Measurements from ENCODE around the gene SIRT3. TPM values are rescaled to one million over a fixed set of nuclear protein-coding genes. Genes with fewer than 3 reads are reported as not detected.

Gene SIRT3
- polyA plus RNA-seq, 4 donors, result 15.9 to 46.7 (median 19.6) TPM

DNA sequence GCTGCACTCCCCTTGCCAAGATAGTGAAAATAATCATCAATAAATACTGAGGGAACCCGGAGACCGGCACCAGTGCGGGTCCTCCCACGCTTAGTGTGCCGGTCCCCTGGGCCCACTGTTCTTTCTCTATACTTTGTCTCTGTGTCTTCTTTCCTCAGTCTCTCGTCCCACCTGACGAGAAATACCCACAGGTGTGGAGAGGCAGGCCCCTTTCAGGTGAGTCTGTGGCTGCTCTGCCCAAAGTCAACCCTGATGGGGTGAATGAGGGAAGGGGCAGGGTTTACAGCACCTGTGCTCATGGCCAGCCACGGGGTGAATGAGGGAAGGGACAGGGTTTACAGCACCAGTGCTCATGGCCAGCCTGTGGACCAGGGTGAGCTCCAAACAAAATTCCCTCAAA is 33.7 kb downstream of the SIRT3 start:
- WGBS, 3 donors, result 77 to 85% (median 81%) methylated on average over 8 of the region's 8 CpGs
- DNase-seq (no peak), FAIRE-seq (no peak)
- Histone ChIP-seq H3K4me3 (ENCODE audit: low read depth in 1 of 3, low read length in 3 of 3) (no peak overlapping the region), H3K36me3 (ENCODE audit: control insufficient read depth in 3 of 3, insufficient read depth in 2 of 3, low read depth in 1 of 3, low read length in 3 of 3) (peaks cover 0 to 61% (median 5%) of the 10 kb centered on the region in 3 donors), H3K9me3 (ENCODE audit: control insufficient read depth in 2 of 2, insufficient read depth in 1 of 2, low read depth in 1 of 2, low read length in 1 of 2) (peaks cover 0 to 3% of the 10 kb centered on the region in 2 donors), H3K27ac (ENCODE audit: low read depth in 1 of 3, low read length in 2 of 3) (peak overlapping the region in 1 of 3 donors; percentile 60), H3K27me3 (ENCODE audit: control insufficient read depth in 3 of 3, insufficient read depth in 3 of 3, low read length in 3 of 3) (no peaks in the 10 kb centered on the region), H3K4me1 (ENCODE audit: control insufficient read depth in 3 of 3, insufficient read depth in 2 of 3, low read depth in 1 of 3, low read length in 2 of 3) (peaks cover 2 to 12% (median 5%) of the 10 kb centered on the region in 3 donors)

DNA sequence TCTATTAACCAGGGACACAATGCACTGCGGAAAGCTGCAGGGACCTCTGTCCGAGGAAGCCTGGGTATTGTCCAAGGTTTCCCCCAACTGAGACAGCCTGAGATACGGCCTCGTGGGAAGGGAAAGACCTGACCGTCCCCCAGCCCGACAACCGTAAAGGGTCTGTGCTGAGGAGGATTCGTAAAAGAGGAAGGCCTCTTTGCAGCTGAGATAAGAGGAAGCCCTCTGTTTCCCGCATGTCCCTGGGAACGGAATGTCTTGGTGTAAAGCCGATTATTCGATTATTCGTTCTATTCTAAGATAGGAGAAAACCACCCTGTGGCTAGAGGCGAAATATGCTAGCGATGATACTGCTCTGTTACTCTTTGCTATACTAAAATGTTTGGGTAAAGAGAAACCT is 34.2 kb downstream of the SIRT3 start:
- FAIRE-seq, result no peak

DNA sequence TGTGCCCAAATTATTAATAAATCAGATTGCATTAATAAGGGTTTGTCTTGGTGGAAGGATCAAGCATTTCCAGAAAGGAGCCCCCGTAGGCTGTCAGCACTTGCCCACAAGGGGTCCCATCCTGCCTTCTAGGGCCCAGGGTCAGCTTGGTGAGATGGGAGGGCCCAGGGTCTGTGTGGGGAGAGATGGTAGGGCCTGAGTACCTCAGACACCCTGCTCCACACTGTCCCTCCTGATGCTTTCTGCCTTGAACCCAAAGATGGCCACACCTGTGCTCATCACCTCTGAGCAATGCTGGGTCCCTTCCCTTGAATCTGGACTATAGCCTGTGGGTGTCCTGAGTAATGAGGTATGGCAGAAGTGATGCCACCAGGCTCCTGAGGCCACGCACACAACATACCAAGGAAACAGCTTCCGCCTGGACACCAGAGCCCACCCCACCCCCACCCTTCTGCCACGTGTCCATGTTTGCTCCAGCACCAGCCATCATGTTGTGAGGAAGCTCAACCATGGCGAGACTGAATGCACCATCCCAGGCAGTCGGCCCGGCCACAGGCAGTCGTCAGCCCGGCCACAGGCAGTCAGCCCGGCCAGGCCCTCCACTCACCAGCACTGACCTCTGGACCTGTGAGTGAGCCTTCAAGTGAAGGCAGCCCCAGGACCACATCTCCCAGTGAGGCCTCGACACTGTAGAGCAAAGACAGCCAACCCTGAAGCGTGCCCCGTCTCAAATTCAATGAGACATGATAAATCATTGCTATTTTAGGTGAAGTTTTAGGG is 35.7 kb downstream of the SIRT3 start:
- DNase-seq, result no peak

More for the DNA sequence above, 34.2 kb downstream of the SIRT3 start:
- Histone ChIP-seq H3K4me3 (ENCODE audit: low read depth in 1 of 3, low read length in 3 of 3) (no peak overlapping the region), H3K27me3 (ENCODE audit: control insufficient read depth in 3 of 3, insufficient read depth in 3 of 3, low read length in 3 of 3) (no peaks in the 10 kb centered on the region), H3K9me3 (ENCODE audit: control insufficient read depth in 2 of 2, insufficient read depth in 1 of 2, low read depth in 1 of 2, low read length in 1 of 2) (peaks cover 0 to 3% of the 10 kb centered on the region in 2 donors), H3K36me3 (ENCODE audit: control insufficient read depth in 3 of 3, insufficient read depth in 2 of 3, low read depth in 1 of 3, low read length in 3 of 3) (peaks cover 0 to 61% (median 5%) of the 10 kb centered on the region in 3 donors), H3K27ac (ENCODE audit: low read depth in 1 of 3, low read length in 2 of 3) (no peak overlapping the region), H3K4me1 (ENCODE audit: control insufficient read depth in 3 of 3, insufficient read depth in 2 of 3, low read depth in 1 of 3, low read length in 2 of 3) (peaks cover 2 to 12% (median 5%) of the 10 kb centered on the region in 3 donors)
- WGBS, 3 donors, result 75 to 81% (median 77%) methylated on average over 15 of the region's 15 CpGs
- no peak for DNase-seq

DNA sequence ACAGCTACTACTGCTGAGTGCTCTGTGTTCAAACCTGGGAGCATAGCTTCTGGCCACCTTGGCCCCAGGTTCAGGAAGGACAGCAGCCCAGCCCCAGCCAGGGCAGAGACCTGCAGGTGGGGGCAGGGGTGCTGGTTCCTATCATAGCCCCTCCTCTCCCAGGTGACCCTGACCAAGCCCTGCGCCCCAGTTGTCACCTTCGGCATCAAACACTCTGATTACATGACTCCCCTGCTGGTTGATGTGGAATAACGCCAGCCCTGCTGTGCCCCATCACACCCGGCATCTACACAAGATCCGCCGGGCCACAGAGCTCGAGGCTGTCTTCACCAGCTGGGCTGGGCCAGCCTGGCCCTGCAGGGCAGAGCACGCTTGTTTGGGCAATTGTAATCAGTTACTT is 36.4 kb downstream of the SIRT3 start:
- no peak for FAIRE-seq
- 55 to 70% (median 60%) methylated on average over 8 of the region's 8 CpGs for WGBS, 3 donors
- H3K9me3 ChIP-seq (ENCODE audit: control insufficient read depth in 2 of 2, insufficient read depth in 1 of 2, low read depth in 1 of 2, low read length in 1 of 2), result peaks cover 0 to 3% of the 10 kb centered on the region in 2 donors
- H3K36me3 ChIP-seq (ENCODE audit: control insufficient read depth in 3 of 3, insufficient read depth in 2 of 3, low read depth in 1 of 3, low read length in 3 of 3), result peaks cover 0 to 47% (median 3%) of the 10 kb centered on the region in 3 donors
- no peak overlapping the region for H3K4me3 ChIP-seq (ENCODE audit: low read depth in 1 of 3, low read length in 3 of 3)
- H3K27ac ChIP-seq (ENCODE audit: low read depth in 1 of 3, low read length in 2 of 3), result no peak overlapping the region
- peaks cover 0 to 2% (median 0%) of the 10 kb centered on the region in 3 donors for H3K4me1 ChIP-seq (ENCODE audit: control insufficient read depth in 3 of 3, insufficient read depth in 2 of 3, low read depth in 1 of 3, low read length in 2 of 3)
- DNase-seq, result no peak
- H3K27me3 ChIP-seq (ENCODE audit: control insufficient read depth in 3 of 3, insufficient read depth in 3 of 3, low read length in 3 of 3), result no peaks in the 10 kb centered on the region

More for the DNA sequence above, 35.7 kb downstream of the SIRT3 start:
- Histone ChIP-seq H3K9me3 (ENCODE audit: control insufficient read depth in 2 of 2, insufficient read depth in 1 of 2, low read depth in 1 of 2, low read length in 1 of 2) (peaks cover 0 to 3% of the 10 kb centered on the region in 2 donors), H3K27me3 (ENCODE audit: control insufficient read depth in 3 of 3, insufficient read depth in 3 of 3, low read length in 3 of 3) (no peaks in the 10 kb centered on the region), H3K4me3 (ENCODE audit: low read depth in 1 of 3, low read length in 3 of 3) (no peak overlapping the region), H3K4me1 (ENCODE audit: control insufficient read depth in 3 of 3, insufficient read depth in 2 of 3, low read depth in 1 of 3, low read length in 2 of 3) (peaks cover 0 to 3% (median 2%) of the 10 kb centered on the region in 3 donors), H3K36me3 (ENCODE audit: control insufficient read depth in 3 of 3, insufficient read depth in 2 of 3, low read depth in 1 of 3, low read length in 3 of 3) (peaks cover 0 to 53% (median 5%) of the 10 kb centered on the region in 3 donors), H3K27ac (ENCODE audit: low read depth in 1 of 3, low read length in 2 of 3) (no peak overlapping the region)
- no peak for FAIRE-seq
- WGBS, 3 donors, result 91 to 96% (median 93%) methylated on average over 13 of the region's 13 CpGs

DNA sequence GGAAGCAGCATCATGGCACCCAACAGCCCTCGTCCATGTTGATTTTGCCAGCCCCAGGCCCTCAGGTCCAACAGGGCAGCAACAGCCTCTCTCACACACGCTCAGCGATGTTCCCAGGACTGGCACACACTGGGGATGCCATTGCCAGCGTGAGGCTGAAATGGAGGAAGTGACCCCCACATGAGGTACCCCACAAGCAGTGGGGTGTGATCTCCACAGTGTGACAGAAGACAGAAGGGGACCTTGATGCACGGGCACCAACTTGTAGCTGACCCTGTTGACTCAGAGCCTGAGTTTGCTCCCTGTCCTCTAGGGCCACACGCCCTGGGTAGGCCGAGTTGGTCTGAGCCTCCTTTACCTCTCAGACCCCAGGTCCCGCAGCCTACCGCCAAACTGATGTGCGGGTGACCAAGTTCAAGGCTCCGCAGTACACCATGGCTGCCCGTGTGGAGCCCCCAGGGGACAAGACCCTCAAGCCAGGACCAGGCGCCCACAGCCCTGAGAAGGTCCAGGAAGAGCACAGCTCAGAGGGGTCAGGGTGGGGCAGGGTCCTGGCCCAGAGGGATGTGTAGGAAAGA is 37.0 kb downstream of the SIRT3 start:
- WGBS, 3 donors, result 84 to 89% (median 85%) methylated on average over 13 of the region's 13 CpGs

DNA sequence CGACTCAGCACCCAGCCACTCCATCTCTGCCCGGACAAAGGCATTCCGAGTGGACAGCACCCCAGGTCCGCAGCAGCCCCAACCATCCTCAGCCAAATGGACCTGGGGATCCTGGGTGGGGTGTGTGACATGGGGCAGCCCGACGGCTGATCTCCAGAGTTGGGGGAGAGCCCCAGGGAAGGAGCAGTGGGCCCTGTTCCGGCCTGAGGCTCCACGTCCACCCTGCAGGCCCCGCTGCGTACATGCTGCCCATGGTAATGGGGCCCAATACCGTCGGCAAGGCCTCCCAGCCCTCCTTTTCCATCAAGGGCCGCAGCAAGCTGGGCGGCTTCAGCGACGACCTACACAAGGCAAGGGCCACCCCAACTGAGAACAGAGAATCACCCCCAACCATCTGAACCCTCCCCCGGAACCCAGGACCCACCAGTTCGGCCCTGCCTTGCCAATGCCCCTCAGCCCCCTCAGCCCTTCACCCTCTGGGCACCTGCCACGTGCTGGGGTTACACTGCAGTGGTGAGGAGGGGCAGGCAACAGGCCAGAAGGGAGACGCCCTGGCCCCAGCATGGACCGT is 37.8 kb downstream of the SIRT3 start:
- Histone ChIP-seq H3K4me3 (ENCODE audit: low read depth in 1 of 3, low read length in 3 of 3) (no peak overlapping the region), H3K4me1 (ENCODE audit: control insufficient read depth in 3 of 3, insufficient read depth in 2 of 3, low read depth in 1 of 3, low read length in 2 of 3) (peaks cover 0 to 2% (median 0%) of the 10 kb centered on the region in 3 donors), H3K27me3 (ENCODE audit: control insufficient read depth in 3 of 3, insufficient read depth in 3 of 3, low read length in 3 of 3) (no peaks in the 10 kb centered on the region), H3K27ac (ENCODE audit: low read depth in 1 of 3, low read length in 2 of 3) (no peak overlapping the region), H3K36me3 (ENCODE audit: control insufficient read depth in 3 of 3, insufficient read depth in 2 of 3, low read depth in 1 of 3, low read length in 3 of 3) (peaks cover 0 to 32% (median 0%) of the 10 kb centered on the region in 3 donors), H3K9me3 (ENCODE audit: control insufficient read depth in 2 of 2, insufficient read depth in 1 of 2, low read depth in 1 of 2, low read length in 1 of 2) (peaks cover 0 to 3% of the 10 kb centered on the region in 2 donors)
- WGBS, 3 donors, result 86 to 92% (median 89%) methylated on average over 21 of the region's 21 CpGs
- FAIRE-seq, result no peak
- no peak for DNase-seq

More for the DNA sequence above, 37.0 kb downstream of the SIRT3 start:
- Histone ChIP-seq H3K27ac (ENCODE audit: low read depth in 1 of 3, low read length in 2 of 3) (no peak overlapping the region), H3K27me3 (ENCODE audit: control insufficient read depth in 3 of 3, insufficient read depth in 3 of 3, low read length in 3 of 3) (no peaks in the 10 kb centered on the region), H3K4me1 (ENCODE audit: control insufficient read depth in 3 of 3, insufficient read depth in 2 of 3, low read depth in 1 of 3, low read length in 2 of 3) (peaks cover 0 to 2% (median 0%) of the 10 kb centered on the region in 3 donors), H3K4me3 (ENCODE audit: low read depth in 1 of 3, low read length in 3 of 3) (no peak overlapping the region), H3K9me3 (ENCODE audit: control insufficient read depth in 2 of 2, insufficient read depth in 1 of 2, low read depth in 1 of 2, low read length in 1 of 2) (peaks cover 0 to 3% of the 10 kb centered on the region in 2 donors), H3K36me3 (ENCODE audit: control insufficient read depth in 3 of 3, insufficient read depth in 2 of 3, low read depth in 1 of 3, low read length in 3 of 3) (peaks cover 0 to 40% (median 0%) of the 10 kb centered on the region in 3 donors)
- no peak for DNase-seq
- FAIRE-seq, result no peak

DNA sequence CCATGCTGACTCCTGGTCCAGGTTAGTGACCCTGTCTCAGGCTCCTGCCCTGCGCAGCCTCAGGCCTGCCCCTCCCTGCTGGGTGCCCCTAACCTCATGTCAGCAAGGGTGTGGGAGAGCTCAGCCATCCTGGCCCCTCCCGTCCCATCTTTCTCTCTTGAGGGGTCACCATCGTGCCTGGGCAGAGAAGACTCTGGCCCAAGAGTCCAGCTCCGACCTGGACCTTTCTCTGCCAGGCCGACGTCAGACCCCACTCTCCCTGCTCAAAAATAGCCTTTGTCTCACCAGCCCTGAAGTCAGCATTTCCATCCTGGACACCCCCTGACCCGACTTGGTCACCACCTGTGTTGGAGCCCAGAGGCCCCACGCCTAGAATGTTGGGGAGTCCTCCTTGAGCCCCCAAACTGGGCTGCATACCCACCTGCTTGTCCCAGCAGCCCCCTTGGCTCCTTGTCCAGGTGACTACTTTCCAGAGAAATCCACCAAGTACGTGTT is 38.4 kb downstream of the SIRT3 start:
- no peak overlapping the region for H3K4me3 ChIP-seq (ENCODE audit: low read depth in 1 of 3, low read length in 3 of 3)
- H3K27ac ChIP-seq (ENCODE audit: low read depth in 1 of 3, low read length in 2 of 3), result no peak overlapping the region
- WGBS, 3 donors, result 85 to 87% (median 85%) methylated on average over 9 of the region's 9 CpGs
- peaks cover 0 to 27% (median 0%) of the 10 kb centered on the region in 3 donors for H3K36me3 ChIP-seq (ENCODE audit: control insufficient read depth in 3 of 3, insufficient read depth in 2 of 3, low read depth in 1 of 3, low read length in 3 of 3)
- no peak for FAIRE-seq
- H3K9me3 ChIP-seq (ENCODE audit: control insufficient read depth in 2 of 2, insufficient read depth in 1 of 2, low read depth in 1 of 2, low read length in 1 of 2), result peaks cover 0 to 3% of the 10 kb centered on the region in 2 donors
- peaks cover 0 to 2% (median 0%) of the 10 kb centered on the region in 3 donors for H3K4me1 ChIP-seq (ENCODE audit: control insufficient read depth in 3 of 3, insufficient read depth in 2 of 3, low read depth in 1 of 3, low read length in 2 of 3)
- DNase-seq, result no peak
- H3K27me3 ChIP-seq (ENCODE audit: control insufficient read depth in 3 of 3, insufficient read depth in 3 of 3, low read length in 3 of 3), result no peaks in the 10 kb centered on the region
